ENCODE data around the gene NTRK1.

The NTRK1 gene

GRCh38 chr1:156860628-156861423 lies at the start of gene NTRK1:
Gene NTRK1 (plus strand): TSS chr1:156860865. CDS start chr1:156860935, 70 bp downstream.
- DNase-seq (ENCODE audit: low spot score), result peak; percentile 86

- DNase-seq (ENCODE audit: low spot score), result no peak
These were observed 49.5 kb upstream of the NTRK1 start for GRCh38 chr1:156811168-156811567.

GRCh38 chr1:156812293-156812990 lies 48.2 kb upstream of the NTRK1 start:
- DNase-seq (ENCODE audit: low spot score), result no peak

- DNase-seq (ENCODE audit: low spot score), result no peak
These were observed 47.4 kb upstream of the NTRK1 start for GRCh38 chr1:156813298-156813697.

GRCh38 chr1:156813750-156814570 lies 46.7 kb upstream of the NTRK1 start:
- no peak for DNase-seq (ENCODE audit: low spot score)

- DNase-seq (ENCODE audit: low spot score), result no peak
These were observed 45.9 kb upstream of the NTRK1 start for GRCh38 chr1:156814571-156815260.

GRCh38 chr1:156815307-156815826 lies 45.3 kb upstream of the NTRK1 start:
- DNase-seq (ENCODE audit: low spot score), result no peak

GRCh38 chr1:156815961-156816422 lies 44.7 kb upstream of the NTRK1 start:
- no peak for DNase-seq (ENCODE audit: low spot score)

- peak; percentile 93 for DNase-seq (ENCODE audit: low spot score)
These were observed 43.9 kb upstream of the NTRK1 start, which contains the start of gene SH2D2A for GRCh38 chr1:156816561-156817328. Gene SH2D2A (minus strand): TSS chr1:156816848. CDS start chr1:156816708, 140 bp downstream.

- no peak for DNase-seq (ENCODE audit: low spot score)
These were observed 38.9 kb upstream of the NTRK1 start for GRCh38 chr1:156821801-156822200.

- no peak for DNase-seq (ENCODE audit: low spot score)
These were observed 38.0 kb upstream of the NTRK1 start for GRCh38 chr1:156822680-156823079.

GRCh38 chr1:156823210-156823790 lies 37.4 kb upstream of the NTRK1 start:
- DNase-seq (ENCODE audit: low spot score), result no peak

- no peak for DNase-seq (ENCODE audit: low spot score)
These were observed 34.0 kb upstream of the NTRK1 start for GRCh38 chr1:156826630-156827029.

- DNase-seq (ENCODE audit: low spot score), result no peak
These were observed 32.1 kb upstream of the NTRK1 start for GRCh38 chr1:156828400-156829124.

- DNase-seq (ENCODE audit: low spot score), result no peak
These were observed 28.2 kb upstream of the NTRK1 start for GRCh38 chr1:156832434-156832833.

- DNase-seq (ENCODE audit: low spot score), result peak; percentile 47
These were observed 27.1 kb upstream of the NTRK1 start for GRCh38 chr1:156833603-156834002.

GRCh38 chr1:156834322-156834721 lies 26.3 kb upstream of the NTRK1 start:
- no peak for DNase-seq (ENCODE audit: low spot score)

GRCh38 chr1:156836041-156836654 lies 24.5 kb upstream of the NTRK1 start:
- no peak for DNase-seq (ENCODE audit: low spot score)

- DNase-seq (ENCODE audit: low spot score), result no peak
These were observed 23.8 kb upstream of the NTRK1 start for GRCh38 chr1:156836892-156837291.

All from NAMALWA (cell line).